HepG2 (cell line): Measurements from ENCODE around the gene PLSCR1.

Experiments
- NCOA5 ChIP-seq: sonication (generic); formaldehyde crosslinking; IDR thresholded peaks from 2 replicates; pipeline ENCODE4 v1.4.0; 2020; ENCODE audit warnings: missing genetic modification reagents
- TAF15 ChIP-seq: fragments of 200-400 bp; formaldehyde crosslinking; IDR thresholded peaks from one replicate; pipeline ENCODE4 v1.6.1; 2018; ENCODE audit warnings: mild to moderate bottlenecking, low read depth, low read length; ENCODE audit not compliant: poor library complexity, severe bottlenecking
- ZNF333 ChIP-seq: sonication (generic); formaldehyde crosslinking; IDR thresholded peaks from 2 replicates; pipeline ENCODE4 v1.4.0; 2020; ENCODE audit warnings: mild to moderate bottlenecking, missing genetic modification reagents, borderline replicate concordance

DNA sequence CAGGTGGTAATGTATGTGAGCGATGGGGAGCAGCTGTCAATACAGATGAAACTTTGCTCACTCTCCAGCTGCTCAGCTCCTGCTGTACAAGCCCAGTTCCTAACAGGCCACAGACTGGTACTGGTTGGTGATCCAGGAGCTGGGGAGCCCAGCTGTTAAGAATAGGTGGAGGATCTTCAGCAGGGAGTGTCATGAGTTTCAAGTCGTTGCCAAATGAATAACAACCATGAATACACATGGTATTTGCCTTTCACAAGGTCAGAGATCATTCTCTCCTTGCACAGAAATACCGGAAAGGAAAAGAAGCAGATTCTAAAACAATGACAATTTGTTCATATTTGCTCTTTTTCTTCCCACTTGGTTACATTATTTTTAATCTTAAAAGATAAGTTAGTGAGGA, 5.1 kb downstream of the PLSCR1 start:
- TF ChIP-seq ZNF333 (CRISPR knock-in tag) (no peak), TAF15 (no peak), NCOA5 (CRISPR knock-in tag) (no peak)
